ENCODE measurements around the gene BSX. TPM values are rescaled to one million over a fixed set of nuclear protein-coding genes. Genes with fewer than 3 reads are reported as not detected.

The BSX gene
- total RNA-seq, 1 donor from 2014 or later: not detected

DNA sequence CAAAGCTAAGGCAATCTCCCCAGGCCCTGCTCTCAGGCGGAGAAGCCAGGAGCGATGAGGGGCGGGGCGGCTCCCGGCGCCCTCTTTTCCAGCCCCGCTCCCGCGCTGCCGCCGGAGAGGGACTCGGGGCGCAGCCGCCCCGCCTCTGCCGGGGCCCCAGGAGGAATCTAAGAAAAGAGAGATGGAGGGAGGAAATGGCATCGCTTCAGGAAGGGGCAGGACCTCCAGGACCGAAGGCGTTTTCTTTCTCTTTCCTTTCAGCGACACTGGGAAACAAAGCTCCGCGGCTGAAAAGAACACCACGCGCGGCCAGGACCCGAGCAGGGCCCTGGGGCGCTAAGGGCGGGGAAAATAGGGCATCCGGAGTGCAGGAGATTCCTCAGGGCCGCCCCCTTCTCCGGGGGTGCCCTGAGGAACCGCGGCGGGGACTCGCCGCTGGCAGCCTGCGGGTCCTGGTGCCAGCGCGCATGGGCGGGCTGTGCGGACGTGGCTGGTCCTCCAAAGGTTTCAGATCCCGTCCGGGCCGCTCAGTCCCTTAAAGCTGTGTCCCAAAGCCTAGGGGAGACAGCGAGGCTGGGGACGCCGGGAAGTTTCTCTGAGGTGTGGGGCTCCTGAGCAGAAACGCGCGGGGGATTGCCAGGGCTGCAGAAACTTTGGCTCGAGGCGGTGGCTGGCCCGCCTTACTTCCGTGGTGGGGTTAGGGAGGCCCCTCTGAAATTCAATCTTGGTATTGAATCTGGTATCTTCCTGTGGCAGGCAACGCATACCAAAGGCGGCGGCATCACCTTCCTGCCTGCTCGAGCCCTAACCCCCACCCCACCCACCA, 2.8 kb upstream of the BSX start:
- peak; percentile 70 for DNase-seq (ENCODE audit: low spot score)
- H3K4me1 ChIP-seq: peaks cover 18% of the 10 kb centered on the region
- H3K79me2 ChIP-seq (ENCODE audit: low read depth): no peaks in the 10 kb centered on the region
- Mint-ChIP-seq H3K27me3 (ENCODE audit: insufficient read depth, low read depth) (peaks cover 87% of the 10 kb centered on the region), H3K27ac (no peak overlapping the region), H3K4me1 (peaks cover 24% of the 10 kb centered on the region), H3K4me3 (peak overlapping the region; percentile 83), H3K36me3 (no peaks in the 10 kb centered on the region), H3K9me3 (peaks cover 3% of the 10 kb centered on the region)
- H3K27ac ChIP-seq: no peak overlapping the region
- peaks cover 33% of the 10 kb centered on the region for H4K20me1 ChIP-seq (ENCODE audit: low read depth)
- peak overlapping the region; percentile 82 for H3K4me3 ChIP-seq
- no peak overlapping the region for H3K9ac ChIP-seq
- H3K36me3 ChIP-seq: no peaks in the 10 kb centered on the region
- H3K9me3 ChIP-seq (ENCODE audit: low read depth): no peaks in the 10 kb centered on the region
- H3K4me2 ChIP-seq: peak overlapping the region; percentile 98
- TF ChIP-seq EZH2phosphoT487 (IDR thresholded peaks at IDR 0.05): peak; percentile 67
- peak; percentile 88 for TF ChIP-seq EZH2 (IDR thresholded peaks at IDR 0.05)
- TF ChIP-seq, protein P1, sequence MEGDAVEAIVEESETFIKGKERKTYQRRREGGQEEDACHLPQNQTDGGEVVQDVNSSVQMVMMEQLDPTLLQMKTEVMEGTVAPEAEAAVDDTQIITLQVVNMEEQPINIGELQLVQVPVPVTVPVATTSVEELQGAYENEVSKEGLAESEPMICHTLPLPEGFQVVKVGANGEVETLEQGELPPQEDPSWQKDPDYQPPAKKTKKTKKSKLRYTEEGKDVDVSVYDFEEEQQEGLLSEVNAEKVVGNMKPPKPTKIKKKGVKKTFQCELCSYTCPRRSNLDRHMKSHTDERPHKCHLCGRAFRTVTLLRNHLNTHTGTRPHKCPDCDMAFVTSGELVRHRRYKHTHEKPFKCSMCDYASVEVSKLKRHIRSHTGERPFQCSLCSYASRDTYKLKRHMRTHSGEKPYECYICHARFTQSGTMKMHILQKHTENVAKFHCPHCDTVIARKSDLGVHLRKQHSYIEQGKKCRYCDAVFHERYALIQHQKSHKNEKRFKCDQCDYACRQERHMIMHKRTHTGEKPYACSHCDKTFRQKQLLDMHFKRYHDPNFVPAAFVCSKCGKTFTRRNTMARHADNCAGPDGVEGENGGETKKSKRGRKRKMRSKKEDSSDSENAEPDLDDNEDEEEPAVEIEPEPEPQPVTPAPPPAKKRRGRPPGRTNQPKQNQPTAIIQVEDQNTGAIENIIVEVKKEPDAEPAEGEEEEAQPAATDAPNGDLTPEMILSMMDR (IDR thresholded peaks at IDR 0.05): no peak
- H3K27me3 ChIP-seq: peaks cover 98% of the 10 kb centered on the region
- H3F3A ChIP-seq (ENCODE audit: low read depth): peaks cover 17% of the 10 kb centered on the region
- H2AFZ ChIP-seq (replicated peaks): peak overlapping the region; percentile 96

DNA sequence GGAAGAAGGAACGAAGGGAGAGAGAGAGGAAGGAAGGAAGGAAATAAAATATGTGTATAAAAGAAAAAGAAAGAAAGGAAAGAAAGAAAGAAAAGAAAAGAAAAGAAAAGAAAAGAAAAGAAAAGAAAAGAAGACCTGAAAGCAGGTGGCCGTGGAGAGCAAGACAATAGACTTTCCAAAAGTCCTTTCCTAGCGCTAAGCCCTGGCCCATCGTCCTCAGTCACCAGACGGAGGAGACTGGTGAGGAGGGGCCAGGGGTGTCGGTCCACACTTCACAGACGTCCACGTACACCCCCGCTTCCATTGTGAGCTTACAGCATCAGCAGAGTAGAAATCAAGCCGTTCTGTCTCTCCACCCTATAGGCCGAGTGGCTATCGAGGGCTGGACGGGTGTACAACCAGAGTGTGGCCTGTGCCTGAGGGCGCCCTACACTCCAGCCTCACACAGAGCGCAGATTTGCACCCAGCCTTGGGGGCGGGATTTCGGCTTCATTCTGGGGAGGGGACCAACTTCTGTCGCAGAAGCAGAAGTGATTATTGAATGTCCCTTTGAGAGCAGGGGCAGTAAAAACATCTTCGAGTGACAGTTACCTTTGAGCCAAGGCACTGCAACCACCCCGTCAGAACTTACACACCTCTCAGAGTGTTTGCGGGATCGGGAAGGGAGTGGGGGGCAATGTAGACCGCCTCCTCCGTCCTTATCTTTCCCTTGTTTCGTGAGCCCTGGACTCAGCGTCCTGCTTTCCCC, 2.0 kb upstream of the BSX start:
- peaks cover 28% of the 10 kb centered on the region for H3K4me1 Mint-ChIP-seq
- Histone ChIP-seq H3K9ac (no peak overlapping the region), H3K9me3 (ENCODE audit: low read depth) (no peaks in the 10 kb centered on the region), H3K4me3 (peak overlapping the region; percentile 82), H3K27me3 (peaks cover 100% of the 10 kb centered on the region), H3K27ac (no peak overlapping the region), H2AFZ (replicated peaks) (peak overlapping the region; percentile 96), H4K20me1 (ENCODE audit: low read depth) (peaks cover 39% of the 10 kb centered on the region), H3F3A (ENCODE audit: low read depth) (peaks cover 17% of the 10 kb centered on the region), H3K36me3 (no peaks in the 10 kb centered on the region), H3K4me2 (peak overlapping the region; percentile 98), H3K4me1 (peaks cover 22% of the 10 kb centered on the region), H3K79me2 (ENCODE audit: low read depth) (no peaks in the 10 kb centered on the region)
- no peak for TF ChIP-seq EZH2 (IDR thresholded peaks at IDR 0.05)
- TF ChIP-seq, protein P1 (IDR thresholded peaks at IDR 0.05): no peak
- no peak for TF ChIP-seq EZH2phosphoT487 (IDR thresholded peaks at IDR 0.05)
- peak; percentile 43 for DNase-seq (ENCODE audit: low spot score)
- no peaks in the 10 kb centered on the region for H3K36me3 Mint-ChIP-seq
- peak overlapping the region; percentile 76 for H3K4me3 Mint-ChIP-seq
- no peaks in the 10 kb centered on the region for H3K9me3 Mint-ChIP-seq
- no peak overlapping the region for H3K27ac Mint-ChIP-seq
- peaks cover 86% of the 10 kb centered on the region for H3K27me3 Mint-ChIP-seq (ENCODE audit: insufficient read depth, low read depth)

DNA sequence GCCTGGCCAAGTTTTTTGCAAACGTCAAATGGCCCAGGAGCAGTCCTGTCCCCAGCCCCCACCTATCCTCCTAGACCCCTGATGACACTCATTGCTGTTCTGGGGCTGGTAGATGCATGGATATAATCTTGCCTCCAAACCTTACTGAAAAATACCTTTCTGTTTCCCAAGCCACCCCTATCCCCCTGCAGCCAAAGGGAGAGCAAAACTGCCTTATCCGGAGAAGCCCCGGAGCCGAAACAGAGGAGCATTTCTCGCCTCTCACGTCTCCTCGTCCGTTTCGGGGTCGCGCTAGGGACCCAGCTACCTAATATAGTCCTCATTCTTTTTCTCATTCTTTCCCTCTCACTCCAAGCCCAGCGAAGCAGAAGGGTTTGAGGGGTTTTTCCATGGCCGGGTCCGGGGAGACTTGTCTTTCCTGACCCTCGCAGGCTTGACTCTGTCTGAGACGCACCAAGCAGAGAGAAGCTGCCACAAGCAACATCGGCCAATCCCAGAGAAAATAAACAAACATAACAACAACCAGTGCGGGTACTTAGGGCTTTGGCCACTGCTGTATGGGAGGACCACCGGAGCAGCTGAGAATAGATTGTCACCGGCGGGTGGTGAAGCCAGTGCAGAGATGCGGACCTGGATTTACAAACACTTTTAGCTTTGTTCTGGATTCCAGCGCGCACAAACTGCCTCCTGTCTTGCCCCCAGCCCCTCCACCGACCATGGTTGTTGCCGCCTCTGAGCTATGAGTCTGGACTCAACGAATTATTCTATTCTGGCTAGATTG, 1.6 kb downstream of the BSX start:
- H3K9me3 Mint-ChIP-seq: peaks cover 5% of the 10 kb centered on the region
- Histone ChIP-seq H3K27ac (no peak overlapping the region), H3K36me3 (no peaks in the 10 kb centered on the region), H3K4me3 (peak overlapping the region; percentile 25), H3K27me3 (peaks cover 100% of the 10 kb centered on the region), H4K20me1 (ENCODE audit: low read depth) (peaks cover 65% of the 10 kb centered on the region), H3K9ac (no peak overlapping the region), H3K4me2 (peak overlapping the region; percentile 63), H3K79me2 (ENCODE audit: low read depth) (no peaks in the 10 kb centered on the region), H2AFZ (replicated peaks) (no peak overlapping the region), H3K9me3 (ENCODE audit: low read depth) (no peaks in the 10 kb centered on the region), H3F3A (ENCODE audit: low read depth) (peaks cover 32% of the 10 kb centered on the region), H3K4me1 (peaks cover 31% of the 10 kb centered on the region)
- peaks cover 45% of the 10 kb centered on the region for H3K4me1 Mint-ChIP-seq
- H3K4me3 Mint-ChIP-seq: peak overlapping the region; percentile 73
- H3K36me3 Mint-ChIP-seq: no peaks in the 10 kb centered on the region
- DNase-seq (ENCODE audit: low spot score): peak; percentile 53
- TF ChIP-seq, protein P1 (IDR thresholded peaks at IDR 0.05): no peak
- TF ChIP-seq EZH2 (IDR thresholded peaks at IDR 0.05) (peak; percentile 82), EZH2phosphoT487 (IDR thresholded peaks at IDR 0.05) (peak; percentile 39)
- H3K27me3 Mint-ChIP-seq (ENCODE audit: insufficient read depth, low read depth): peaks cover 94% of the 10 kb centered on the region
- no peak overlapping the region for H3K27ac Mint-ChIP-seq
